AG04450 (cell line): ENCODE measurements around the gene TK2. TPM values are rescaled to one million over a fixed set of nuclear protein-coding genes. Genes with fewer than 3 reads are reported as not detected.

Source experiments
- CTCF ChIA-PET: fragments of 300-600, 350-600 bp; formaldehyde crosslinking; extraction: SDS; loops from one replicate; lab custom pipeline; 2022; ENCODE audit warnings: antibody characterized with exemption, inconsistent platforms; lab: Charles Lee
- POLR2A ChIA-PET: fragments of 350-600 bp; formaldehyde crosslinking; extraction: SDS; loops from one replicate; lab custom pipeline; 2021; ENCODE audit warnings: antibody characterized with exemption, inconsistent platforms; lab: Yijun Ruan, JAX
- DNase-seq: peaks from one replicate; pipeline ENCODE4 v3.0.0-alpha.2; 2011; ENCODE audit warnings: low read depth, low spot score
- H3K27ac ChIP-seq: one replicate; pipeline ENCODE4 v1.5.1; 2012; ENCODE audit warnings: low read depth, low read length, control low read depth
- H3K27me3 ChIP-seq: one replicate; pipeline ENCODE4 v1.6.0; 2012; ENCODE audit warnings: low read length; ENCODE audit not compliant: control insufficient read depth, insufficient read depth
- H3K4me3 ChIP-seq: 2 replicates; pipeline ENCODE4 v1.5.1; 2011; ENCODE audit warnings: mild to moderate bottlenecking, low read depth, low read length, control low read depth
- H3K9me3 ChIP-seq: 2 replicates; pipeline ENCODE4 v1.5.1; 2012; ENCODE audit warnings: low read length; ENCODE audit not compliant: control insufficient read depth, insufficient read depth
- CTCF ChIP-seq: IDR thresholded peaks from 2 replicates; pipeline ENCODE4 v1.5.1; 2011; ENCODE audit warnings: low read depth, low read length, control low read depth, inconsistent platforms
- polyA plus RNA-seq: library from polyadenylated mRNA; depleted of rRNA; stranded (reverse); fragments of >200 nt; gene quantifications from 2 replicates; pipeline ENCODE4 v1.2.3, GENCODE V29; 2011

TK2 gene
- polyA plus RNA-seq, 1 experiment = 34.2 TPM

- ChIA-PET CTCF (interaction anchor here (0.8 to 1.1 kb wide), 3 partner anchors 9 to 307 kb away, joined by 3 read pairs; no protein-coding TSS in a partner anchor), POLR2A (no interaction called here)
- Histone ChIP-seq H3K4me3 (no peak overlapping the region), H3K27ac (no peak overlapping the region), H3K9me3 (no peaks in the 10 kb centered on the region), H3K27me3 (no peaks in the 10 kb centered on the region)
- TF ChIP-seq CTCF = no peak
- no peak for DNase-seq
Observed at GRCh38 chr16:66561381-66562080, 11.6 kb upstream of the TK2 start.

DNA sequence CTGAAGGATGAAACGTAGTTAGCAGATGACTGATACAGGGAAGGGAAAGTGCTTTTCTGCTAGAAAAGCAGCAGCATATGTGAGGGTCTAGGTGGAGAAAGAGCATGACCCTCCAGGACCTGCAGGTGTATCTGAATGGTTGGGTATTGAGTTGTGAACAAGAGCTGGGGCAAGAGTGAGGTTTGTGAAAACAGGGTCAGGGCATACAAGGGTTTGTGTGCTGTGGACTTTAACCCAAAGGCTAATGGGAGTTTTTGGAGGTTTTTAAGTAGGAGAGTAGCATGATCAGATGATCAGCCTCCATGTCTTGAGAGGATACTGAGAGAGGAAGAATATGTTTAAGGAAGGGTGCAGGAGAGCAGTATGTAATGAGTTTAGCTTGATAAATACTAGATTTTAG is 10.2 kb upstream of the TK2 start:
- POLR2A ChIA-PET = no interaction called here
- no peak for TF ChIP-seq CTCF
- Histone ChIP-seq H3K9me3 (no peaks in the 10 kb centered on the region), H3K4me3 (no peak overlapping the region), H3K27me3 (no peaks in the 10 kb centered on the region), H3K27ac (no peak overlapping the region)
- CTCF ChIA-PET = no interaction called here
- DNase-seq = no peak

DNA sequence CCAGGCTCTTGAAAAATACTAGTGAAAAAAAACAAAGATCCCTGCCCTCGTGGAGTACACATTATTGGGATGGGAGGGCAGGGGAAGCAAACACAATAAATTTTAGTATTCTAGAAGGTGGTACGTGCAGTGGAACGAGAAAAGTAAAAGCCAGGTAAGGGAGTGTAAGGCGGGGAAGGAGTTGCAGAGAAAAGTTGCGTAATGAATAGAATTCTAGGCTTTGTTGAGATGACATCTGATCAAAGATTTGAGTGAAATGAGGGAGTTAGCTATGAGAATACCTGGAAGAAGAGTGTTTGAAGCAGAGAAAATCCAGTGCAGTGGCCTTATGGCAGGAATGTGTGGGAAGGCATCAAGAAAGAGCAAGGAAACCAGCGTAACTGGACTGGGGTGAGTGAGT is 4.6 kb upstream of the TK2 start:
- H3K9me3 ChIP-seq = no peaks in the 10 kb centered on the region; the same call in 1 of the 2 replicates
- DNase-seq = no peak
- no peaks in the 10 kb centered on the region for H3K27me3 ChIP-seq
- ChIA-PET CTCF (interaction anchor here (1.9 kb wide), 1 partner anchor 54 kb away, joined by 6 read pairs; no protein-coding TSS in a partner anchor), POLR2A (no interaction called here)
- TF ChIP-seq CTCF = no peak
- no peak overlapping the region for H3K27ac ChIP-seq
- H3K4me3 ChIP-seq = no peak overlapping the region

DNA sequence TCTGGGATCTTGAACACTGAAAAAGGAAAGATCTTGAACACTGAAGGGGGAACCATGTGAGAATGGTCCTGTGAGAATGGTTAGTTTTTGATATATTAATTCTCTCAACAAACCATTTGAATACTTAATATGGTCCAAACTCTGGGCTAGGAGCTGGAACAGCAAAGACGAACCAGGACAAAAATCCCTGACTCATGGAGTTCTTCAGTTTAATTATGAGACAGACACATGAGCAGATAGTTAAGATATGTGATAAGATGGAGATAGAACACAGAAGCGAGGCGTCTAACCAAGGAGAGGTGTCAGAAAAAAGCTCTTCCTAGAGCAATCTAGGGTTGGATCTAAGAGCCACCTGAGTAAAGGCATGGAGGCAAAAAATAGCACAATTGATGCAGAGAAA is 4.1 kb upstream of the TK2 start:
- Histone ChIP-seq H3K9me3 (no peaks in the 10 kb centered on the region; the same call in 1 of the 2 replicates), H3K27ac (no peak overlapping the region), H3K4me3 (no peak overlapping the region), H3K27me3 (no peaks in the 10 kb centered on the region)
- ChIA-PET CTCF (interaction anchor here (1.9 kb wide), 1 partner anchor 54 kb away, joined by 6 read pairs; no protein-coding TSS in a partner anchor), POLR2A (no interaction called here)
- no peak for TF ChIP-seq CTCF
- DNase-seq = no peak

- no peaks in the 10 kb centered on the region; the same call in 1 of the 2 replicates for H3K9me3 ChIP-seq
- TF ChIP-seq CTCF = no peak
- CTCF ChIA-PET = interaction anchor here (1.0 kb wide), 1 partner anchor 77 kb away, joined by 3 read pairs; no protein-coding TSS in a partner anchor
- peak overlapping the region; percentile 88 for H3K4me3 ChIP-seq
- H3K27me3 ChIP-seq = no peaks in the 10 kb centered on the region
- DNase-seq = no peak
- H3K27ac ChIP-seq = no peak overlapping the region
- POLR2A ChIA-PET = interaction anchor here (1.2 kb wide), 1 partner anchor 32 kb away, joined by 4 read pairs; no protein-coding TSS in a partner anchor
Observed at GRCh38 chr16:66553223-66553622, 3.3 kb upstream of the TK2 start.
